Breast epithelium (tissue), 4 donors: ENCODE measurements around the gene EIF4G3. TPM values are rescaled to one million over a fixed set of nuclear protein-coding genes. Genes with fewer than 3 reads are reported as not detected.

ENCODE experiments used
- DNase-seq, 2 donors: peaks; one replicate each; pipeline ENCODE4 v3.0.0-alpha.2; 2019; ENCODE audit warnings: low spot score in 2 of 2
- H3K27ac ChIP-seq, 2 donors: fragments of 200-600 bp; sonication (generic) in 1 of 2; one replicate each; pipeline ENCODE4 v1.5.1; 2016 to 2019; ENCODE audit warnings: mild to moderate bottlenecking in 1 of 2
- H3K27me3 ChIP-seq, 2 donors: fragments of 200-600 bp; sonication (generic) in 1 of 2; one replicate each; pipeline versions ENCODE4 v1.5.1 to v1.6.0; 2017 to 2019; ENCODE audit warnings: control low read depth in 1 of 2, mild to moderate bottlenecking in 1 of 2
- H3K36me3 ChIP-seq: fragments of 200-600 bp; one replicate; pipeline ENCODE4 v1.5.1; 2019
- H3K4me1 ChIP-seq, 2 donors: fragments of 200-600 bp; sonication (generic); one replicate each; pipeline ENCODE4 v1.5.1; 2016 to 2019; ENCODE audit warnings: control low read depth in 1 of 2
- H3K4me3 ChIP-seq, 3 donors: fragments of 200-600 bp; sonication (generic); 1 replicate in 2 of 3; 2 replicates in 1 of 3; pipeline ENCODE4 v1.5.1; 2016 to 2019; ENCODE audit warnings: mild to moderate bottlenecking in 3 of 3, moderate library complexity in 2 of 3
- H3K9me3 ChIP-seq, 2 donors: fragments of 200-600 bp; sonication (generic) in 1 of 2; one replicate each; pipeline ENCODE4 v1.5.1; 2016 to 2019; ENCODE audit warnings: control low read depth in 1 of 2
- POLR2A ChIP-seq: fragments of 450-650 bp; IDR thresholded peaks from one replicate; pipeline ENCODE4 v1.6.1; 2016; ENCODE audit warnings: antibody characterized with exemption, mild to moderate bottlenecking, moderate library complexity
- POLR2AphosphoS5 ChIP-seq, 3 donors: sonication (generic); formaldehyde crosslinking; IDR thresholded peaks; one replicate each; pipeline ENCODE4 v1.6.1; 2017; ENCODE audit warnings: antibody characterized with exemption in 3 of 3
- intact Hi-C: fragments of 100-400 bp; cut with DNase I; formaldehyde crosslinking; loops from one replicate; pipeline ENCODE4 v1.15.1; 2023; ENCODE audit warnings: low total_unique reads
- total RNA-seq, 3 donors: library from RNA; depleted of rRNA; stranded (reverse); fragments of >200 nt; gene quantifications; one replicate each; pipeline ENCODE4 v1.1.0, GENCODE V29; 2016
- TF ChIP-seq, protein P1 (sequence below), 3 donors: fragments of 450-650 bp; IDR thresholded peaks; one replicate each; pipeline ENCODE4 v1.5.1; 2016 to 2017; ENCODE audit warnings: antibody characterized with exemption in 3 of 3, mild to moderate bottlenecking in 3 of 3, moderate library complexity in 3 of 3

EIF4G3 gene
- total RNA-seq, 3 donors from 2014 or later: 37.8 to 52.4 (median 50.8) TPM

DNA sequence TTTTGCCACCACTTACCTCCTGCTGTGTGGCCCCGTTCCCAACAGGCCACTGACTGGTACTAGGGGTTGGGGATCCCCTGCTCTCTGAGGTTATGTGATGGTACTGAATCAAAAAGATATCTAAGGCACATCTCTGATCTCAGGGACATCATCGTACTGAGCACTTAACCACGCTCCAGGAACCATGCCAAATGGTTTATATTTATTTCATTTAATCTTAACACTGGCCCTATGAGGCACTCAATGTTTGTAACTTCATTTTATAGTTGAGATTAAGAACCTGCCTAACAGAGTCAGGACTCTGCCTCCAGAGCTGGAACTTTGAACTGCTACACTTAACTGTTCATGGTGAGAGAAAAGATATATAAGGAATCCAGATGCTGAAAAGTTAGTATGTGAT, 291.6 kb downstream of the EIF4G3 start:
- H3K27ac ChIP-seq: no peak overlapping the region
- no peaks in the 10 kb centered on the region for H3K4me1 ChIP-seq
- TF ChIP-seq POLR2AphosphoS5 (IDR thresholded peaks at IDR 0.05) (no peak), POLR2A (no peak)
- TF ChIP-seq, protein P1, sequence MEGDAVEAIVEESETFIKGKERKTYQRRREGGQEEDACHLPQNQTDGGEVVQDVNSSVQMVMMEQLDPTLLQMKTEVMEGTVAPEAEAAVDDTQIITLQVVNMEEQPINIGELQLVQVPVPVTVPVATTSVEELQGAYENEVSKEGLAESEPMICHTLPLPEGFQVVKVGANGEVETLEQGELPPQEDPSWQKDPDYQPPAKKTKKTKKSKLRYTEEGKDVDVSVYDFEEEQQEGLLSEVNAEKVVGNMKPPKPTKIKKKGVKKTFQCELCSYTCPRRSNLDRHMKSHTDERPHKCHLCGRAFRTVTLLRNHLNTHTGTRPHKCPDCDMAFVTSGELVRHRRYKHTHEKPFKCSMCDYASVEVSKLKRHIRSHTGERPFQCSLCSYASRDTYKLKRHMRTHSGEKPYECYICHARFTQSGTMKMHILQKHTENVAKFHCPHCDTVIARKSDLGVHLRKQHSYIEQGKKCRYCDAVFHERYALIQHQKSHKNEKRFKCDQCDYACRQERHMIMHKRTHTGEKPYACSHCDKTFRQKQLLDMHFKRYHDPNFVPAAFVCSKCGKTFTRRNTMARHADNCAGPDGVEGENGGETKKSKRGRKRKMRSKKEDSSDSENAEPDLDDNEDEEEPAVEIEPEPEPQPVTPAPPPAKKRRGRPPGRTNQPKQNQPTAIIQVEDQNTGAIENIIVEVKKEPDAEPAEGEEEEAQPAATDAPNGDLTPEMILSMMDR (IDR thresholded peaks at IDR 0.05): no peak
- H3K27me3 ChIP-seq: no peaks in the 10 kb centered on the region
- no peaks in the 10 kb centered on the region for H3K36me3 ChIP-seq
- H3K9me3 ChIP-seq: no peaks in the 10 kb centered on the region
- intact Hi-C loops: no loop called here
- DNase-seq: no peak
- H3K4me3 ChIP-seq: no peak overlapping the region

DNA sequence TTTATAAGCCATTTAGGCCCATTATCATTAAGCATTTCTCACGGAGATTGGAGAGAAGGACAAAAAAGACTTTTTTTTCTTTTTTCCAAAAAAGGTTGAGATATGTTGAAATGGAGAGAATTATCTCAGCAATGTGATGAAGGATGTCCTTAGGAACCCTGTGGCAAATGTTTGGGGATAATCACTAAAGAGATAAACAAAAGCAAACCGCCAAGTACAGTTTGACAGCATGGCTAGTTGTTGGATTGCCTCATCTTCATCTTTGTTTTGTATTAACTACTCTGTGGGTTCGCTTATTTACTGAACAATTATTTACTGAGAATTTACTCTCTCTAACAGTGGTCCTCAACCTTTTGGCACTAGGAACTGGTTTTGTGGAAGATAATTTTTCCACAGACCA, 292.2 kb downstream of the EIF4G3 start:
- H3K36me3 ChIP-seq: no peaks in the 10 kb centered on the region
- no peak overlapping the region for H3K4me3 ChIP-seq
- no peak overlapping the region for H3K27ac ChIP-seq
- H3K4me1 ChIP-seq: no peaks in the 10 kb centered on the region
- no peak for DNase-seq
- H3K27me3 ChIP-seq: no peaks in the 10 kb centered on the region
- TF ChIP-seq POLR2AphosphoS5 (IDR thresholded peaks at IDR 0.05) (no peak), POLR2A (no peak)
- TF ChIP-seq, protein P1 (IDR thresholded peaks at IDR 0.05): no peak
- H3K9me3 ChIP-seq: no peaks in the 10 kb centered on the region
- intact Hi-C loops: no loop called here

DNA sequence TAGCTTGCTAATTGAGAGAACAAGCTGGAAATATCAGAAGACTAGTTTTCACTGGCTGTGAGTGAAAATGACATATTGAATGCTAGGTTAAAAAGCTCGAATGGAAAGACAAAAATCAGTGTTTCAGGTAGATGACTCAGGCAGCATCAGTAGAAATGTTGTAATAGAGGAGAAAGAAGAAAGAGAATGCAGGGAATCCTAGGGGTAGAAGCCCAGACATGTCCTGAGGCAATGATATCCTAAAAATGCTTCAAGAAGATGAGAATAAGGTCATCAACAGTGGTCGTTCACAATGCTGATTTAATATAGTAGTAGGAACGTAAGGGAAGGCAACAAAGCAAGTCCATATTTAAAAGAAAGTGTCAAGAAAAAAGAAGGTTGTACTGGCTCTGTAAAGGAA, 292.9 kb downstream of the EIF4G3 start:
- TF ChIP-seq, protein P1 (IDR thresholded peaks at IDR 0.05): no peak
- TF ChIP-seq POLR2AphosphoS5 (IDR thresholded peaks at IDR 0.05) (no peak), POLR2A (no peak)
- no peak for DNase-seq
- Histone ChIP-seq H3K27ac (no peak overlapping the region), H3K4me1 (no peaks in the 10 kb centered on the region), H3K36me3 (no peaks in the 10 kb centered on the region), H3K9me3 (no peaks in the 10 kb centered on the region), H3K4me3 (no peak overlapping the region), H3K27me3 (no peaks in the 10 kb centered on the region)
- intact Hi-C loops: no loop called here

DNA sequence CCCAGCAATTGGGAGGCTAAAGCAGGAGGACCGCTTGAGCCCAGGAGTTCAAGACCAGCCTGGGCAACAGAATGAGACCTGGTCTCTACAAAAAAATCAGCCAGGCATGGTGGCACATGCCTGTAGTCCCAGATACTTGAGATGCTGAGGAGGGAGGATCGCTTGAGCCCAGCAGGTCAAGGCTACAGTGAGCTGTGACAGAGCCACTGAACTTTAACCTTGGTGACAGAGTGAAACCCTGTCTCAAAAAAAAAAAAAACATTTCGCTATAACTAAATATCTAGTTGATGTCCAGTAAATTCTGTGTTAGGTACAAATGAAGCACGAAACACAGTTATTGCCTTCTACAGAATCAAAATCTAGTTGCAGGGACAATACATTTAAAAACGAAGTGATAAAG, 293.9 kb downstream of the EIF4G3 start:
- TF ChIP-seq, protein P1 (IDR thresholded peaks at IDR 0.05): no peak
- TF ChIP-seq POLR2AphosphoS5 (IDR thresholded peaks at IDR 0.05) (no peak), POLR2A (no peak)
- intact Hi-C loops: no loop called here
- H3K36me3 ChIP-seq: no peaks in the 10 kb centered on the region

DNA sequence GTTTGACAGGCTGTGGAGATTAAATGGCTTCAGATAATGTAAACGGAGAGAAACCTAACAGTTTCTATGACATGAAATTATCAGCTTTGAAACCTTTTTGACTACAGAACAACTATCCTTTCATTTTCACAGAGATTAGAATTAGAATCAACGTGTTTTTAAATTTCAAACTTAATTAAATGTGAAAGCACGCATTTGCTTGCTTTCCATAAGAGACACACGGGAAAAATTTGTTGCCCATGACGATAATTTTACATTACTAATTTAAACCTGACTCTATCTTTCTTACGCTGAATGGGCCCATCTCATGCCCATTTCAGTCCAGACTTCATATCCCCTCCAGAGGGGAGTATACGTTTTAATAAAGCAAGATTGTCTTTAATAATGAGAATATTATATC, 297.9 kb downstream of the EIF4G3 start:
- Histone ChIP-seq H3K9me3 (no peaks in the 10 kb centered on the region), H3K36me3 (no peaks in the 10 kb centered on the region), H3K4me3 (no peak overlapping the region), H3K27ac (no peak overlapping the region), H3K4me1 (no peaks in the 10 kb centered on the region), H3K27me3 (no peaks in the 10 kb centered on the region)
- intact Hi-C loops: no loop called here
- TF ChIP-seq POLR2A (no peak), POLR2AphosphoS5 (IDR thresholded peaks at IDR 0.05) (no peak)
- TF ChIP-seq, protein P1 (IDR thresholded peaks at IDR 0.05): no peak
- DNase-seq: no peak

More for the DNA sequence above, 293.9 kb downstream of the EIF4G3 start:
- H3K4me1 ChIP-seq: no peaks in the 10 kb centered on the region
- H3K27me3 ChIP-seq: no peaks in the 10 kb centered on the region
- H3K27ac ChIP-seq: no peak overlapping the region
- DNase-seq: no peak
- H3K9me3 ChIP-seq: no peaks in the 10 kb centered on the region
- H3K4me3 ChIP-seq: no peak overlapping the region
